Measurements from ENCODE around the gene GORAB. TPM values are rescaled to one million over a fixed set of nuclear protein-coding genes. Genes with fewer than 3 reads are reported as not detected.

Gene GORAB
- total and polyA plus RNA-seq, 2 donors (not counting 3 experiments of a cell fraction or from before 2014, with no cell fraction given), result 4.4 to 6.4 TPM

GRCh38 chr1:170503665-170504064 is 28.3 kb upstream of the GORAB start:
- dilution Hi-C loops (cut with MboI; ENCODE audit: extremely low pct_ligation_motif_present, low sequenced_read_pairs), result no loop called here
- Histone ChIP-seq H3K27ac (ENCODE audit: insufficient read depth, low read depth, low read length) (no peak overlapping the region), H3K4me1 (ENCODE audit: control insufficient read depth, extremely low read depth, insufficient read depth, low read length) (no peaks in the 10 kb centered on the region), H3K9me1 (replicated peaks; ENCODE audit: control insufficient read depth, extremely low read depth, insufficient read depth, low read length) (no peaks in the 10 kb centered on the region), H3K4me3 (replicated peaks in 1 of 3; ENCODE audit: insufficient read depth in 1 of 3, low read depth in 1 of 3, low read length in 3 of 3) (no peak overlapping the region), H4K20me1 (replicated peaks; ENCODE audit: control insufficient read depth, extremely low read depth, insufficient read depth, low read length) (no peaks in the 10 kb centered on the region), H3K36me3 (ENCODE audit: control insufficient read depth in 2 of 2, extremely low read depth in 1 of 2, insufficient read depth in 2 of 2, low read length in 2 of 2) (no peaks in the 10 kb centered on the region), H3K9me3 (replicated peaks; ENCODE audit: control insufficient read depth, insufficient read depth, low read length) (no peaks in the 10 kb centered on the region), H3K27me3 (ENCODE audit: control insufficient read depth in 2 of 2, insufficient read depth in 2 of 2, low read length in 2 of 2) (peaks cover 2 to 8% of the 10 kb centered on the region in 2 experiments), H3K9ac (replicated peaks; ENCODE audit: extremely low read depth, insufficient read depth, low read length) (no peak overlapping the region), H3K79me2 (ENCODE audit: control insufficient read depth, insufficient read depth, low read length) (no peaks in the 10 kb centered on the region), H2AFZ (ENCODE audit: low read depth, low read length) (no peak overlapping the region), H3K4me2 (ENCODE audit: insufficient read depth, low read length) (no peak overlapping the region)
- intact Hi-C loops (cut with micrococcal nuclease), result no loop called here
- CTCF ChIA-PET, result no interaction called here
- no peak for TF ChIP-seq FOS (IDR thresholded peaks at IDR 0.05; ENCODE audit: borderline replicate concordance, insufficient read depth, low read length)
- TF ChIP-seq GATA2 (IDR thresholded peaks at IDR 0.05; ENCODE audit: insufficient read depth, insufficient read length, low read depth, low read length), result no peak
- TF ChIP-seq, protein P1, sequence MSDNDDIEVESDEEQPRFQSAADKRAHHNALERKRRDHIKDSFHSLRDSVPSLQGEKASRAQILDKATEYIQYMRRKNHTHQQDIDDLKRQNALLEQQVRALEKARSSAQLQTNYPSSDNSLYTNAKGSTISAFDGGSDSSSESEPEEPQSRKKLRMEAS (IDR thresholded peaks at IDR 0.05; ENCODE audit: insufficient read depth, insufficient read length), result no peak
- no peak for TF ChIP-seq POLR2AphosphoS5 (IDR thresholded peaks at IDR 0.05; ENCODE audit: insufficient read depth, low read depth, low read length)
- TF ChIP-seq MYC (IDR thresholded peaks at IDR 0.05; ENCODE audit: low read depth, low read length), result no peak
- no peak for TF ChIP-seq JUN (IDR thresholded peaks at IDR 0.05; ENCODE audit: borderline replicate concordance, insufficient read depth, insufficient read length, low read depth)
- TF ChIP-seq, protein P2, sequence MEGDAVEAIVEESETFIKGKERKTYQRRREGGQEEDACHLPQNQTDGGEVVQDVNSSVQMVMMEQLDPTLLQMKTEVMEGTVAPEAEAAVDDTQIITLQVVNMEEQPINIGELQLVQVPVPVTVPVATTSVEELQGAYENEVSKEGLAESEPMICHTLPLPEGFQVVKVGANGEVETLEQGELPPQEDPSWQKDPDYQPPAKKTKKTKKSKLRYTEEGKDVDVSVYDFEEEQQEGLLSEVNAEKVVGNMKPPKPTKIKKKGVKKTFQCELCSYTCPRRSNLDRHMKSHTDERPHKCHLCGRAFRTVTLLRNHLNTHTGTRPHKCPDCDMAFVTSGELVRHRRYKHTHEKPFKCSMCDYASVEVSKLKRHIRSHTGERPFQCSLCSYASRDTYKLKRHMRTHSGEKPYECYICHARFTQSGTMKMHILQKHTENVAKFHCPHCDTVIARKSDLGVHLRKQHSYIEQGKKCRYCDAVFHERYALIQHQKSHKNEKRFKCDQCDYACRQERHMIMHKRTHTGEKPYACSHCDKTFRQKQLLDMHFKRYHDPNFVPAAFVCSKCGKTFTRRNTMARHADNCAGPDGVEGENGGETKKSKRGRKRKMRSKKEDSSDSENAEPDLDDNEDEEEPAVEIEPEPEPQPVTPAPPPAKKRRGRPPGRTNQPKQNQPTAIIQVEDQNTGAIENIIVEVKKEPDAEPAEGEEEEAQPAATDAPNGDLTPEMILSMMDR (IDR thresholded peaks at IDR 0.05; ENCODE audit: extremely low read depth in 1 of 2, insufficient read depth in 1 of 2, low read depth in 1 of 2, low read length in 2 of 2), result no peak
- no peak for TF ChIP-seq EZH2 (IDR thresholded peaks at IDR 0.05; ENCODE audit: borderline replicate concordance, low read depth, low read length, severe bottlenecking)
- TF ChIP-seq POLR2A (IDR thresholded peaks at IDR 0.05; ENCODE audit: low read depth, low read length), result no peak
- no TSS peak for BruUV-seq (replicated peaks)
- DNase-seq (ENCODE audit: low read depth, low spot score) (no peak), FAIRE-seq (no peak)
- POLR2A ChIA-PET, result no interaction called here

Data from endothelial cell of umbilical vein (primary cell).